ENCODE results near the gene HK1. TPM values are rescaled to one million over a fixed set of nuclear protein-coding genes. Genes with fewer than 3 reads are reported as not detected.

HK1 gene
- total RNA-seq, 1 experiment from 2014 or later = 113 TPM

DNA sequence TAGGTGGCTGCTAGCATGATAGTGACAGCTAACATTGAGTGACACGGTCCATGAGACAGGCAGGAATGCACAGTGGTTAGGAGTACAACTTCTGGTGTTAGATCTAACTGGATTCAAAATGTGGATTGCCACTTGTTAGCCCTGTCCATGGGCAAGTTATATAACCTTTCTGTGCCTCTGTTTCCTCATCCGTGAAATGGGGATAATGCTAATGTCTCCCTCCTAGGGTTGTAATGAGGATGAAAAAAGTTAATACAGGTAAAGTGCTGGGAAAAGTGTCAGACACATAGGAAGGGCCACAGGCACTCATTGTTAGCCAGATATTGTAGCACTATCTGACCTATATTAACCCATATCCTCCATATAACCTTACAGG is 96.6 kb downstream of the HK1 start:
- DNase-seq (ENCODE audit: low read depth) = no peak

DNA sequence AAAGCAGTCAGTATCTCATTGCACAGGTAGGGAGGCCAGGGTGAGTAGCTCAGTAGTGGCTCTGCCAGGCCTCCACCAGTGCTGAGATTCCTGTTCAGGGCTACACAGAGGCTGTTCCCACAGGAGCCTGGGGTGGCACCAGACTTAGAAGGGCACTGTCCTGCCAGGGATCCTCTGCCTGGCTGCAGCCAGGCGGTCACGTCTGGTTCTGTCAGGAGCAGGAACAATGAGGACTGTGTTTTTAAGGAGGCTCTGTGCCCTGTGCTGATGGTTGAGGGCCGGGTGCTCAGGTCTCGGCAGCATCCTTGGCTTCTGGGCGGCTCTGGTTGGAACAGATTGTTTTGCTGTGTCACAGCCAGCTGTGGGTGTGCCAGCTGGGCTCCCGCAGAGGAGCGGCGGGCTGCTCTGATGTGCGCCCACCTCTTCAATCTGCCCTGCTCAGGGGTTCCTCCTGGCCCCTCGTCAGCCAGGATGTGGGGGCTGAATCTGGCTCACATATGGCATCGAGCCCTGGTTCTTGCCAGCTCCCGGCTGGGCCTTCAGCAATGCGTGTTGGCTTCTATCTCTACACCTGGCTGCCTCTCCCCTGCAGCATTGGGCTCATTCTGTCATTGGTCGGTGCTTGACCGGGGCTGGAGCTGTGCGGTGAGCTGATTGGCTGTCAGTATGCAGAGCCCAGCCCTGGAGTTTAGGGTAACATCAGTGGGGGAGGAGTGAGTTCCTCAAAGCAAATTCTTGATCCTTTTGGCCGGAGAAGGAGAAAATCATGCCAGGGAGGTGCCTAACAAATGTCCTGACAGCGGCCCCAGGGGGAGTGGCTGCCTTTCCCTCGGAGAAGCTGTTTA is 97.2 kb downstream of the HK1 start:
- no peak for DNase-seq (ENCODE audit: low read depth)

DNA sequence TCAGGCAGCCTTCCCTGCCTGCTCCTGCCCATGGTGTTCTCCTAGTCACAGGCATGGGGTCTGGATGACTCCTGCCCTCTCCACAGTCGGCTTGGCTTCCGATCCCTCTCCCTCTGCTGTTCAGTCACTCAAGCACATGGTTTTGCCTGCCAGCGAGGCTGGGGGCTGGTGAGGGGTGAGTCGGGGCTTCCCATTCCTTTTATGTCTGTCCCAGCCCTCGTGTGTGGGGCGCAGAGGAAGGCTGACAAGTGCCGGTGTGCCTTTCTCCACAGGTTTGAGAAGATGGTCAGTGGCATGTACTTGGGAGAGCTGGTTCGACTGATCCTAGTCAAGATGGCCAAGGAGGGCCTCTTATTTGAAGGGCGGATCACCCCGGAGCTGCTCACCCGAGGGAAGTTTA is 98.4 kb downstream of the HK1 start:
- DNase-seq (ENCODE audit: low read depth) = no peak

- DNase-seq (ENCODE audit: low read depth) = no peak
Measured at GRCh38 chr10:69377191-69377590, 98.9 kb downstream of the HK1 start.

- peak; percentile 76 for DNase-seq (ENCODE audit: low read depth)
Measured at GRCh38 chr10:69377933-69378332, 99.6 kb downstream of the HK1 start.

DNA sequence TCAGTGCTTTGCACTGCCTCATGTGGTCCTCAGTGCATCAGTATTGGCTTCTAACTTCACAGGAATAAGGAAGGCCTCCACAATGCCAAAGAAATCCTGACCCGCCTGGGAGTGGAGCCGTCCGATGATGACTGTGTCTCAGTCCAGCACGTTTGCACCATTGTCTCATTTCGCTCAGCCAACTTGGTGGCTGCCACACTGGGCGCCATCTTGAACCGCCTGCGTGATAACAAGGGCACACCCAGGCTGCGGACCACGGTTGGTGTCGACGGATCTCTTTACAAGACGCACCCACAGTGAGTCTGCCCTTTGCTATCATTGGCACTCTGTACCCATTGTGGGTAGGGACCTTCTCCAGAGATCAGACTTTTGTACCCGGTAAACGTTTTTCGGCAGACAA is 101.5 kb downstream of the HK1 start:
- DNase-seq (ENCODE audit: low read depth) = no peak

GRCh38 chr10:69382382-69383117 is 104.3 kb downstream of the HK1 start:
- peak; percentile 94 for DNase-seq (ENCODE audit: low read depth)

- DNase-seq (ENCODE audit: low read depth) = peak; percentile 87
Measured at GRCh38 chr10:69383558-69383957, 105.3 kb downstream of the HK1 start.

DNA sequence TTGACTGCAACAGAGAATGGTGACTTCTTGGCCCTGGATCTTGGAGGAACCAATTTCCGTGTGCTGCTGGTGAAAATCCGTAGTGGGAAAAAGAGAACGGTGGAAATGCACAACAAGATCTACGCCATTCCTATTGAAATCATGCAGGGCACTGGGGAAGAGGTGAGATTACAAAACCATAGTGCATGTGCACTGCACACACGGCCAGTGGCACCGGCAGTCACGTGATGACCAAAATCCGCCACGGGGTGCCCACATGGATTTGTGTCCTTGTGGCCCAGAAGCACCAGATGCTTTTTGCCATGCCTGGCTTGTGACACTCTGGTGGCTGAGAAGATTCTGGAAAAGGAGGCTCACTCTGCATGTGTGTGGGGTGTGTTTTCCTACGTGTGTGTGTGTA is 106.0 kb downstream of the HK1 start:
- no peak for DNase-seq (ENCODE audit: low read depth)

DNA sequence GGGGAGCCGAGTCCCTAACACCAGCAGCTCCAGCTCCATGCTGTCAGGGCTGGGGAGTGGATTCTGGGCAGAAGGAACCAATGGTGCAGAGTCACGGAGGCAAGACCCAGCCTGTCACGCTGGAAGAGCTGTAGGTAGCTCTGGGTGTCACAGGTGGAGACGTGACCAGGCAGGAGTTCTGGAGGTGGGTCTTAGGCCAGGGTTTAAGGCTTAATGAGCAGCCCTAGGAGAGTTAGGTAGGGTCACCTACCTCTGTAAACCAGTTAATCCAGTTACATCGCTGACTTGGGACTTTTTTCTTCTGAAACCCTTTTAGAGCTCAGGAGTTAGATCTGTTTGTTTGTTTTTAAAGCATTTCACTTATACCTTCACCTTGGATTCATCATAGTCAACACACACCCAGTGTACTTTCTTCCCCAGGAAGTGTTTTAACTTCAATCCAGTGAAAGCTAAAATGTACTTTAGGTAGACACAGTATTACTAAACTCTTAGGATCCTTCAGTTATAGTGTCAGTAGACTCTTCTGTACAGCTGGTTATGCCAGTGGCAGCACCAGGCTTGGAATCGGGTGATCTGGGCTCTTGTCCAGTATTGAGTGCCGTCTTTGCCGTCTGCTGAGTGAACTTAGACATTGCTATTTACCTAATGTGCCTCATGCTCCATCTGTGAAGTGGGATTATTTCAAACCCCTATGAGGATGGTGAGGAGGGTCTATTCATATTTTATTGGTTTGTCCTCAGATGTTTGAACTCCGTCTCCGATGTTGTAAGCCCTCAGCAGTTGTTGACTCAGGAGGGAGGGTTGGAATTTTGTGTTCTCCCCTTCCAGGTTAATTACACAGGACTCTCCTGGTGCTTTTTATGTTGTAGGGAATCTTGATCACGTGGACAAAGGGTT is 107.4 kb downstream of the HK1 start:
- no peak for DNase-seq (ENCODE audit: low read depth)

DNA sequence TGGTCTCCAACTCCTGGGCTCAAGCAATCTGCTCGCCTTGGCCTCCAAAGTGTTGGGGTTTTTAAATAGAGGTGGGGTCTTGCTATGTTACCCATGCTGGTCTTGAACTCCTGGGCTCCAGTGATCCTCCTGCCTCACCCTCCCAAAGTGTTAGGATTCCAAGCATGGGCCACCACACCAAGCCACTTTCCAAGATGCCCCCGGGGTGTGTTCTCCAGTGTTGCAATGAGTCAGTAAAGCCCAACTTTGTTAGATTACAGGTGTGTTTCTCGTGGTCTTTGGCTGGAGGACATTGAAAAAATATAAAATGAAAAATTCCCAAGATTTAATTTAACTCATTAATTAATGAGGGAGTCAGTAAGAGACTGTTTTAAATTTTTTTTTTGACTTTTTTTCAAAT is 109.2 kb downstream of the HK1 start:
- no peak for DNase-seq (ENCODE audit: low read depth)

GRCh38 chr10:69388488-69388887 is 110.2 kb downstream of the HK1 start:
- no peak for DNase-seq (ENCODE audit: low read depth)

GRCh38 chr10:69389827-69390490 is 111.7 kb downstream of the HK1 start:
- DNase-seq (ENCODE audit: low read depth) = no peak

GRCh38 chr10:69391158-69391557 is 112.9 kb downstream of the HK1 start:
- no peak for DNase-seq (ENCODE audit: low read depth)

DNA sequence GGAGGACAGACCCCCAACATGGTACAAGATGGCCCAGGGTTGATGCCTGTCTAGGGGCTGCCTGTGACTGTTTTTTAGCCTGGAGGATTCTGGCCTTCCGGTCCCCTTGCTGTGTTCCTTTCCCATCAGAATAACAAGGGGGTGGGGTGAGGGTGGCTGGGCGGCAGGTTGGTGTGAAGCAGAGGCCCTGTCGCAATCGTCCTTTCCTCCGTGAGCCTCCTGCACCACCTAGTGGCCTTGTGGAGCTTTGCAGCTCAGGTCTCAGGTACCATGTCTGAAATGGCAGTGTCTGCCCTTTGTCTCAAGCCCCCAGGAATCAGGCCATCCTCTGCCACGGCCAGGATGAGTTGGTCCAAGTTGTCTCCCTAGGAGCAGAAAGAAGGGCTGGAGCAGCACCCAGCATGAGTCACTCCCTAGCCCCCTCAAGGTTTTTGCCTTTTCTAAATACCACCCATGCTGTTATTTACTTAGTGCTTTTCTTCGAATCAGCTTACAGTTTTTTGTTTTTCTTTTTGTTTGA is 114.2 kb downstream of the HK1 start:
- DNase-seq (ENCODE audit: low read depth) = peak; percentile 71

DNA sequence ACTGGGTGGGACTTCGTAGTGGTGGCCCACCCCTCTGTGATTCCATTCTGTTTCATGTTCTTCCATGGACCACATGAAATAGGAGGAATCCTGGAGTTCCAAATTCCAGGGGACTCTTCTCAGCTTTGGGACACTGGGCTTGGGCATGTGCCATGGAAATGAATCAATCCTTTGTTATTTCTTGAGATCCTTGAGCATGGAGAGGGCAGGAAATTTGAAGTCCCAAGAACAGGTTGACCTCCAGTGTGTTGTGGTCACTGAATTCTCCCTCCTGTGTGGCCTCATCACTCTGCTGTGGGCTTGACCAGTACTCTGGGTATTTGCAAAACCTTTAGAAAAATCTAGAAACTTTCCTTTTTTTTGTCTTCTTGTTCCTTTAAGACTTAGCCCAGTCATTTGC is 115.7 kb downstream of the HK1 start:
- DNase-seq (ENCODE audit: low read depth) = no peak

GRCh38 chr10:69397972-69398371 is 119.7 kb downstream of the HK1 start:
- peak; percentile 50 for DNase-seq (ENCODE audit: low read depth)

DNA sequence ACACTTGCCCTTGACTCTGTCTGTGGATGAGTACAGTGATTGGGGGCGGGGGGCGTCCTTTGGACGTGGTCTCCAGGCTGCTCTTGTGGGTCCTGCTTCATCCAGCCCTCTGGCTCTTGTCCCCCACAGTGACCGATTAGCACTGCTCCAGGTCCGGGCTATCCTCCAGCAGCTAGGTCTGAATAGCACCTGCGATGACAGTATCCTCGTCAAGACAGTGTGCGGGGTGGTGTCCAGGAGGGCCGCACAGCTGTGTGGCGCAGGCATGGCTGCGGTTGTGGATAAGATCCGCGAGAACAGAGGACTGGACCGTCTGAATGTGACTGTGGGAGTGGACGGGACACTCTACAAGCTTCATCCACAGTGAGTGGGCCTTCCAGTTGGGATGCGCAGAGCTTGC is 120.2 kb downstream of the HK1 start:
- DNase-seq (ENCODE audit: low read depth) = no peak

- DNase-seq (ENCODE audit: low read depth) = no peak
Measured at GRCh38 chr10:69400936-69401335, 122.6 kb downstream of the HK1 start.

- DNase-seq (ENCODE audit: low read depth) = no peak
Measured at GRCh38 chr10:69401416-69401815, 123.1 kb downstream of the HK1 start.

DNA sequence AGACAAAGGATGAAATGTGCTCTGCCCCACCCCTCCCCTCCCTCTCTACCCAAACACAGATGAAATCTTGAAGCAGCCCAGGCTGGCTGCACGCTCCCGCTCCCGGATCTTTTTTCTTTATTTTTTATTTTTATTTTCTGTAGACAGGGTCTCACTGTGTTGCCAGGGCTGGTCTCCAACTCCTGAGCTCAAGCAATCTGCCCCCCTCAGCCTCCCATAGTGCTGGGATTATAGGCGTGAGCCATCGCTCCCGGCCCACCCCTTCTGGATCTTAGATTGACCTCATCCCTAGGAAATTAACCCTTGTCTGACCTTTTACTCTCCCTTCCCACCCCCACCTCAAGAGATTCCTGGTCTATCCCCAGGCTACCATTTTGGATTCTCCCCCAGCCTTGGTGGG is 124.1 kb downstream of the HK1 start:
- no peak for DNase-seq (ENCODE audit: low read depth)

Data from LHCN-M2 (cell line).